Activated CD8-positive, alpha-beta T cell treated with anti-CD3 and anti-CD28 coated beads for 36 hours (primary cell): Measurements from ENCODE around the gene INHBC. TPM values are rescaled to one million over a fixed set of nuclear protein-coding genes. Genes with fewer than 3 reads are reported as not detected.

Experiments used
- ATAC-seq: fragments of 200-7000 bp; cut with Tn5 transposase; one replicate; pipeline ENCODE4 v1.10.0; 2021; ENCODE audit warnings: mild to moderate bottlenecking, moderate library complexity
- CTCF ChIA-PET: fragments of 350-600 bp; sonication (Branson Sonifier 250); formaldehyde crosslinking; loops from one replicate; lab custom pipeline; 2021; ENCODE audit warnings: antibody characterized with exemption; lab: Charles Lee
- POLR2A ChIA-PET: fragments of 350-600 bp; sonication (Branson Sonifier 250); formaldehyde crosslinking; loops from one replicate; lab custom pipeline; 2021; ENCODE audit warnings: antibody characterized with exemption; lab: Charles Lee
- DNase-seq: peaks from one replicate; pipeline ENCODE4 v3.0.0-alpha.2; 2020
- H3K27ac Mint-ChIP-seq: one replicate; pipeline ENCODE4 v1.8.0; 2021; ENCODE audit warnings: mild to moderate bottlenecking, mixed read lengths
- H3K27me3 Mint-ChIP-seq: one replicate; pipeline ENCODE4 v1.8.0; 2021; ENCODE audit warnings: mixed read lengths
- H3K36me3 Mint-ChIP-seq: one replicate; pipeline ENCODE4 v1.8.0; 2021; ENCODE audit warnings: low read depth, mixed read lengths
- H3K4me1 Mint-ChIP-seq: one replicate; pipeline ENCODE4 v1.8.0; 2021; ENCODE audit warnings: low read depth, mixed read lengths
- H3K4me3 Mint-ChIP-seq: one replicate; pipeline ENCODE4 v1.8.0; 2021; ENCODE audit warnings: mild to moderate bottlenecking, moderate library complexity, mixed read lengths
- H3K9me3 Mint-ChIP-seq: one replicate; pipeline ENCODE4 v1.8.0; 2021; ENCODE audit warnings: mixed read lengths
- CTCF ChIP-seq: fragments of 200-600 bp; IDR thresholded peaks from one replicate; pipeline ENCODE4 v1.8.0; 2022; ENCODE audit warnings: antibody characterized with exemption, mild to moderate bottlenecking
- intact Hi-C: fragments of 100-400 bp; cut with micrococcal nuclease; formaldehyde crosslinking; loops from one replicate; pipeline ENCODE4 v1.10.0; 2022
- total RNA-seq, 2 experiments: library from RNA; stranded (reverse); gene quantifications; one replicate each; pipeline ENCODE4 v1.2.3, GENCODE V29; 2021

Gene INHBC
- total RNA-seq, 2 experiments from 2014 or later = 0.16 TPM; not detected in 1

GRCh38 chr12:57470970-57471656 is 36.5 kb downstream of the INHBC start:
- CTCF ChIA-PET = interaction anchor here (1.0 to 1.9 kb wide), 4 partner anchors 9 to 232 kb away, joined by 3 to 11 read pairs (median 4); partner anchors contain the start of gene INHBE
- no peak overlapping the region for H3K4me3 Mint-ChIP-seq
- no peaks in the 10 kb centered on the region for H3K27me3 Mint-ChIP-seq
- H3K9me3 Mint-ChIP-seq = no peaks in the 10 kb centered on the region
- TF ChIP-seq CTCF = no peak
- intact Hi-C loops = no loop called here
- no peak overlapping the region for H3K27ac Mint-ChIP-seq
- DNase-seq = no peak
- peaks cover 27% of the 10 kb centered on the region for H3K4me1 Mint-ChIP-seq
- no peak for ATAC-seq
- H3K36me3 Mint-ChIP-seq = peaks cover 47% of the 10 kb centered on the region
- POLR2A ChIA-PET = interaction anchor here (1.0 to 1.6 kb wide), 5 partner anchors 9 to 48 kb away, joined by 3 to 8 read pairs (median 4); no protein-coding TSS in a partner anchor

DNA sequence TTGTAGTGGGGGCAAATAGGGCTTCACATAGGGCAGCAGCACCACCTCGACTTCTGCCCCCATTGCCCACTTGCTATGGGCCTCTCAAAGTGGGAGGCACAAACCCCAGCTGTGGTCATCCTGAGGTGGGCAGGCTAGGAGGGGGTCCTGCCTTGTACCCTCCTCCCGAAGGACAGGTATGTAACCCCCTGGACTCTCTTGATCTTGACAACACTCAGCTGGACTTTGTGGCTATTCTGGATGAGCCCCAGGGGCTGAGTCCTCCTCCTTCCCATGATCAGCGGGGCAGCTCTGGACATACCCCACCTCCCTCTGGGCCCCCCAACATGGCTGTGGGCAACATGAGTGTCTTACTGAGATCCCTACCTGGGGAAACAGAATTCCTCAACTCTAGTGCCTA is 37.1 kb downstream of the INHBC start:
- no peaks in the 10 kb centered on the region for H3K9me3 Mint-ChIP-seq
- CTCF ChIA-PET = interaction anchor here (1.0 to 1.9 kb wide), 4 partner anchors 9 to 224 kb away, joined by 3 to 11 read pairs (median 4); partner anchors contain the start of gene INHBE
- H3K4me1 Mint-ChIP-seq = peaks cover 27% of the 10 kb centered on the region
- no peaks in the 10 kb centered on the region for H3K27me3 Mint-ChIP-seq
- TF ChIP-seq CTCF = no peak
- ATAC-seq (no peak), DNase-seq (no peak)
- POLR2A ChIA-PET = interaction anchor here (1.0 to 1.6 kb wide), 6 partner anchors 9 to 47 kb away, joined by 3 to 8 read pairs (median 4); no protein-coding TSS in a partner anchor
- no peak overlapping the region for H3K27ac Mint-ChIP-seq
- intact Hi-C loops = no loop called here
- no peak overlapping the region for H3K4me3 Mint-ChIP-seq
- H3K36me3 Mint-ChIP-seq = peaks cover 53% of the 10 kb centered on the region

DNA sequence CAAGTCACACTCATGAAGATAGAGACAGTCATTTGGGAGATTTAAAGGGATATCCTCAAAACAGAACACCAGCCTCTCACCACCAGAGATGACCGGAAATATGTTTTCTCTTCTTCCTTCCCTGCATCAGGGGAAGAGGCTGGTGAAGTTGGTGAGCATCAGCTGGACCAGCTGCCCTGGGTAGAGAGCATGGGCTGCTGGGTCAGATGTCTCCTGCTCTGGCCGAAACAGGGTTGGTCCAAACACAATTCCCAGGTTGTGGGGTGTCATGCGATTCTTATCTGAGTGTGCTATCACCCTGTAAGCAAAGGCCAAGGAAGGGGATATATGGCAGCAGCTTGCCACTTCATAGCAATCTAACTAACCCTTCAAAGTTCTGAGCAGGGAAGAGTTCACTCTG is 37.8 kb downstream of the INHBC start:
- Mint-ChIP-seq H3K27ac (no peak overlapping the region), H3K9me3 (no peaks in the 10 kb centered on the region), H3K4me1 (peaks cover 27% of the 10 kb centered on the region), H3K4me3 (no peak overlapping the region), H3K36me3 (peaks cover 56% of the 10 kb centered on the region), H3K27me3 (no peaks in the 10 kb centered on the region)
- intact Hi-C loops = no loop called here
- POLR2A ChIA-PET = interaction anchor here (1.1 to 1.6 kb wide), 4 partner anchors 10 to 38 kb away, joined by 3 to 8 read pairs (median 4); no protein-coding TSS in a partner anchor
- DNase-seq (no peak), ATAC-seq (no peak)
- CTCF ChIA-PET = interaction anchor here (1.2 to 1.9 kb wide), 3 partner anchors 10 to 17 kb away, joined by 3 to 11 read pairs (median 4); partner anchors contain the start of gene INHBE
- TF ChIP-seq CTCF = no peak

DNA sequence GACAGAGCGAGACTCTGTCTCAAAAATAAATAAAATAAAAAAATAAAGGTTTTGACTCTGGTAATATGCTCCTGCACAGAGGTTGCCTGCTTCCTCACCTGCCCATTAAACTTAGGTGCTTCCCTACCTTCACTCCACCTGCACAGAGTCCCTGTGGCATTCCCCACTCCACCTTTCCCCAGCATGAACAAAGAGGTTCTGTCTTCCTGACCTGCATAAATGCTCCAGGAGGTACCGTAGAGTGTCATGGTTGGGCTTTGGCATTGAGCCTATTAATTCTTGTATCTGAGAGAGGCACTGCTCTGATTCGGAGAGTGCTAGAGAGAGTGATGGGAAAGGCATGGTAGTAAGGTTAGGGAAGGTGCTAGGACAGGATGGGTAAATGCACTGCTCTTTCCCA is 38.8 kb downstream of the INHBC start:
- Mint-ChIP-seq H3K27me3 (no peaks in the 10 kb centered on the region), H3K27ac (no peak overlapping the region), H3K9me3 (no peaks in the 10 kb centered on the region), H3K36me3 (peaks cover 54% of the 10 kb centered on the region), H3K4me1 (peaks cover 30% of the 10 kb centered on the region), H3K4me3 (no peak overlapping the region)
- DNase-seq (no peak), ATAC-seq (no peak)
- intact Hi-C loops = no loop called here
- CTCF ChIA-PET = interaction anchor here (9.9 kb wide), 1 partner anchor 13 kb away, joined by 152 read pairs; the partner anchor contains the start of gene GLI1
- POLR2A ChIA-PET = interaction anchor here (2.8 to 4.5 kb wide), 2 partner anchors 8 to 11 kb away, joined by 15 to 31 read pairs; no protein-coding TSS in a partner anchor
- no peak for TF ChIP-seq CTCF

DNA sequence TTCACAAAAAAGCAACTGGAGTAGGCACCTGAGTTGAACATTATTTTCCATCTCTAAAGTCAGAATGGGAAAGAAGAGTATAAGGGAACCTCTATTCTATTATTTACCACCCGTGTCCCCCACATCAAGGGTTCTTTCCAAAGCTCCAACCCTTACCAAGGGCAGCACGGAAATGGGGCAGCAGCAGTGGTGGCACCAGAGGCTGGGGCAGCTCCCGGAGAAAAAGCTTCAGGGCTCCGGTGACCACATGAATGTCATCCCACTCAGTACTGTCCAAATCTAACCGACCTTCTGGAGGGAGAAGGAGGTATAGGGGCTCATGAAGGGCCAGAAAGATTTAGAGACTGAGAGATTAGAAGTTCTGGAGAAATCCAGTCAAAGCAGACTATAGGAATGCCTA is 39.3 kb downstream of the INHBC start:
- DNase-seq = no peak
- peaks cover 56% of the 10 kb centered on the region for H3K36me3 Mint-ChIP-seq
- intact Hi-C loops = no loop called here
- peaks cover 35% of the 10 kb centered on the region for H3K4me1 Mint-ChIP-seq
- H3K9me3 Mint-ChIP-seq = no peaks in the 10 kb centered on the region
- TF ChIP-seq CTCF = no peak
- no peak for ATAC-seq
- peak overlapping the region; percentile 43 for H3K4me3 Mint-ChIP-seq
- no peaks in the 10 kb centered on the region for H3K27me3 Mint-ChIP-seq
- ChIA-PET CTCF (interaction anchor here (0.9 to 9.9 kb wide), 4 partner anchors 9 to 109 kb away, joined by 3 to 152 read pairs (median 5); partner anchors contain the start of gene GLI1), POLR2A (interaction anchor here (0.7 to 4.5 kb wide), 5 partner anchors 8 to 43 kb away, joined by 3 to 31 read pairs (median 11); partner anchors contain the start of gene MARS1)
- peak overlapping the region; percentile 32 for H3K27ac Mint-ChIP-seq
